Raji (cell line): ENCODE data around the gene PICK1.

Experiments
- POLR2A ChIP-seq: IDR thresholded peaks from 2 replicates; pipeline ENCODE4 v1.6.1; 2011; ENCODE audit warnings: low read depth, low read length, control low read depth; ENCODE audit not compliant: insufficient read depth

The PICK1 gene

GRCh38 chr22:38082986-38083710, 25.9 kb downstream of the PICK1 start:
- TF ChIP-seq POLR2A, result no peak

DNA sequence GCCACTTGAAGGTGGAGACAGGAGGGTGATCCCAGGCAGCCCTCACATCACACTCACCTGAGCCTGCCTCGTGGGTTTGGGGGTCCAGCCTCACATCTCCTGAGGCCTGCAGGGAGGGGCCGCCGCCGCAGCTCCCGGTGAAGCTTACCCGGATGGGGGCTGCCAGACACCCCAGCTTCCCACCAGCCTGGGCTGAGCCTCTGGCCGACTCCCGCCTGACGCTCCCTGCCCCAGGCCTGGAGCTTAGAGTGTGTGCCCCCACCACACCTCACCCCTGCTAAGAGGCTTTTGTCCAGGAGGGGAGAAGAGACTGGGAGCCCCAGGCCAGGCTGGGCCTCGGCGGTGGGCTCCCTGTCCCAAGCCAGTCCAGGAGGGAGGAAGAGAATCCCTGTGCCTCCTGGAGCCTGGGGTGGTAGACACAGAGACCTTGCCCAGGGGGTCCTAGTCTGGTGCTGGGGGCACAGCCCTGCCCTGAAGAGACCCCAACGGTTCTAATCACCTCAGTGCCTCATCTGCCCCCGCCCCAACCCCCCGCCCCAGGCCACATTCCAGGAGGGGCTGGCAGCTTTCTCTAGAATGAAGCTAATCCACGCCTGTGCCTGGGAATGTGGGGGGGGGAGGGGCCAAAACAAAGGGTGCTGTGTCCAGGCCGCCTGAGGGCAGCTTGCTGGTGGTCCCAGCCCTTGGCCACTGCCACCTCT, 26.9 kb downstream of the PICK1 start, which contains the start of gene SLC16A8:
Gene SLC16A8, minus strand, starts transcription at position 254 of the 701 bp plus-strand sequence. CDS start 1,311 bp downstream, outside the sequence.
- no peak for TF ChIP-seq POLR2A

GRCh38 chr22:38085056-38085455, 27.9 kb downstream of the PICK1 start:
- no peak for TF ChIP-seq POLR2A

DNA sequence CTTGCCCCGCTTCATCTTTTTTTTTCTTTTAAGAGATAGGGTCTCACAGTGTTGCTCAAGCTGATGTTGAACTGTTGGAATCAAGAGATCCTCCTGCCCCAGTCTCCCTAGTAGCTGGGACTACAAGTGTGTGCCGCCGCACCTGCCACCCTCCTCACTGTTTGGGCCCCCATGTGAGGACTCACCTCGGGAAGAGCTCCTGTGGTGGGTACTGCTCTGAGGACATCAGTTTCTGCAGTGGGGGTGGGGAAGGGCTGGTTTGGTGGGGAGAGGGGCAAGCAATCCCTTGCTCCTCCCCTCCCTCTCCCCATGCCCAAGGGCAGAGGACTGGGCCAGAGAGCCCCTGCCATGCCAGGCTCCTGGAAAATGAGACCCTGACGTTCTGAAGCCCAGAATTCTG, 28.3 kb downstream of the PICK1 start:
- TF ChIP-seq POLR2A, result no peak

GRCh38 chr22:38086001-38086845, 29.0 kb downstream of the PICK1 start:
- TF ChIP-seq POLR2A, result no peak

DNA sequence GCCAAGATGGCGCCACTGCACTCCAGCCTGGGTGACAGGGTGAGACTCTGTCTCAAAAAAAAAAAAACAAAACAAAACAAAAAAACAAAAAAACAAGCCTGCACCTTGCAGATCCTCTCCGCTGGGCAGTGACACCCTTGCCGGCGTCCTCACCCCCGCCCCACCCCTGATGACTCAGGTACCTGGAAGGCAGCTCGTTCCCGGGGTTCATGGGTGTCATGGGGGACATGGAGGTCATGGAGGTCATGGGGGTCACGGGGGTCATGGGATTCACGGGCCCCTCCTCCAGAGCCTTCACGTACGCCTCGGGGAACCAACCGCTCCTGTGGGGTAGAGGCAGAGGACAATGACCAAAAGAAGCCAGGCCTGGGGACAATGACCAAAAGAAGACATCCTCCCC, 29.7 kb downstream of the PICK1 start:
- TF ChIP-seq POLR2A, result no peak

DNA sequence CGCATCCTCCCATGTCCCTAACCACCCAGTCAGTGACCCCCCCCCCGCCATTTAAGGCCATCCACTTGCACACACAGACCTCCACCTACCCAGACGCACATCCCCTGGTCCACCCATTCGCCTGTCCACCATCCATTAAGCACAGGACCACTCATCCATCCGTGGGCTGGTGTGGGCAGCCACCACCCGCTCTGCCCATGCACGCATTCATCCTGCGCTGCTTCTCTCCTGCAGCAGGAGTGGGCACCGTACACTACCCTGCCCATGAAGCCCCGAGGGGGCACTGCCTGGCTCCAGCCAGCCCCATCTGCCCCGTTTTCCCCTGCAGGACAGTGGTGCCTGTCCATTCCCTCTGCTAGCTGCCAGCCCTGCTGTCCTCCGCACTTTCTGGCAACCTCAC, 30.7 kb downstream of the PICK1 start:
- no peak for TF ChIP-seq POLR2A

GRCh38 chr22:38088629-38089473, 31.6 kb downstream of the PICK1 start:
- no peak for TF ChIP-seq POLR2A

DNA sequence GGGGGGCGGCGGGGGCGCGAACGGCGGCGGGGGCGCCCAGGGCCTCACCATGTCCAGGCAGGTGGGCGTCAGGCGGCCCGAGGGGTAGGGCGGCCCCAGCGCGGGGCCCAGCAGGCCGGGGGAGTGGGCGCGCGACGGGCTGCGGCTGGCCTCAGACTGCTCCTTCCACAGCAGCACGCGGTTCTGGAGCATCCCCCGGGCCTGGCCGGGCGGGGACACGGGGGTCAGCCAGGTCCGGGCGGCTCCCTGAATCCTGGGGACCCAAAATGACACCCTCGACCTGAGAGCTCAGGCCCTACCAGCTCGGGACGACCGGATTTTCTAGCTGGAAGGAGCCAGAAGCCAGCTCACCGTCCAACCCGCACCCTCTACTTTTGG, 32.3 kb downstream of the PICK1 start:
- TF ChIP-seq POLR2A, result no peak

DNA sequence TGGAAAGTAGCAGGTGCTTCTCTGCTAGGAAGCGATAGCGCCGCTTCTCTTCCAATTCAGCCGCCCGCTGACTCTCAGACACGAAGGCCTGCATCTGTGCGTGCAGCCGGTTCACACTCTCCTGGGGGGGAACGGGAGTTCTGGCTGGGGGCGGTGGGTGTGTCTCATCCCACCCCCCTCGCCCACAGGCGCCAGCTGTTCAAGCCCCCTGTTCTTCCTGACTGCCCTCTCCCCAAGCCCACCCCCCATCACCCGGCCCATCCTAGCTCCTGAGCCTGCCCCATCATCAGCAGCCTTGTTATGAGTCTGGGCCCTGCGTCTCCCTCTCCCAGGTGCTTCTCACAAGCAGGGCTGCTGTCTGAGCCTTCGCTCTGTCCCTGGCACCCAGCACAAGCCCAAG, 39.9 kb downstream of the PICK1 start:
- no peak for TF ChIP-seq POLR2A

- no peak for TF ChIP-seq POLR2A
Observed at GRCh38 chr22:38097557-38098409, 40.6 kb downstream of the PICK1 start.

DNA sequence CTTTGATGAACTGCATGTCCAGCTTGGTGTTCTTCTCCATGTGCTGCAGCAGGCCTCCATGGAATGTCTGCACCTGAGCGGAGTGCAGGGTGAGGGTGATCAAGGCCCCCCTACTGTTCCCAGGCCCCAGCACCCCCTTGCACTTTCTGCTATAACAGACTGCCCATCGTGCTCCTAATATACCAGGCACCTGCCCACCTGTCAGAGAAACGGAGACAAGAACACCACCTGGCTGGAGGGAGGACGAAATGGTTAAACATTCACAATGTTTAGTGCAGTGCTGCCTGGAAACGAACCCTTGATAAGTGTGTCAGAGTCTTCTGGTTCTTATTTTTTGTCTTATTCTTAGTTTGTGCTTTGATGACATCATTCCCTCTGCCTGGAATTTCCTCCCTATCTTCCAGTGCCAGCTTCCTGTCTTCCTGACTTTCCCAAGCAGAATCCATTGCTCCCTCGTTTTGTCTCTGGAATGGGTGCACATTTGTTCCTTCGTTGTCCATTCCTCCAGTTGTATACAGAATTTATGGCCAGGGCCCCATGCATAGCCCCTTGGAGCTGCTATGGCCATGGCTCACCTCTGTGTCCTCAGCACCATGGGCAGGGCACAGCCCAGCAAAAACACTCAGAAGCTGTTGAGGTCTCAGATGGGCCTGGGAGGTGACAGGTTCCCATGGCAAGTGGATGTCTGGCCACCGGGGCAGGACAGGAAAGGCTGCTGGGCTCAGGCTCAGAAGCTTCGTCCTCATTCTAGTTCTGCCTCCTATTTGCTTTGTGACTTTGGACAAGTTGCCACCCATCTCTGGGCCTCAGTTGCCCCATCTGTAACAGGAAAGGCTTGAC, 41.4 kb downstream of the PICK1 start:
- TF ChIP-seq POLR2A, result no peak

GRCh38 chr22:38103641-38104040, 46.4 kb downstream of the PICK1 start:
- TF ChIP-seq POLR2A, result no peak

- no peak for TF ChIP-seq POLR2A
Observed at GRCh38 chr22:38104084-38104483, 46.9 kb downstream of the PICK1 start.
